ENCODE results near the gene CNOT10. TPM values are rescaled to one million over a fixed set of nuclear protein-coding genes. Genes with fewer than 3 reads are reported as not detected.
"Not testable (repeated sequence)": the region's sequence is repeated elsewhere in the genome, so short reads cannot be mapped to it uniquely, and the experiment has no call there.

Gene CNOT10
- total and polyA plus RNA-seq, 8 donors, result 11.1 to 23.0 (median 14.4) TPM

GRCh38 chr3:32662647-32663046, 22.3 kb upstream of the CNOT10 start:
- H3K27me3 ChIP-seq, result no peaks in the 10 kb centered on the region
- no peaks in the 10 kb centered on the region for H3K9me3 ChIP-seq
- ATAC-seq (peak in 1 of 4 donors; percentile 21), FAIRE-seq (no peak), DNase-seq (no peak)
- TF ChIP-seq CTCF (IDR thresholded peaks at IDR 0.05), result no peak
- H3K4me1 ChIP-seq, result no peaks in the 10 kb centered on the region
- H3K4me3 ChIP-seq, result no peak overlapping the region
- intact Hi-C loops (cut with DNase I), result no loop called here
- H3K36me3 ChIP-seq, result no peaks in the 10 kb centered on the region
- H3K27ac ChIP-seq, result no peak overlapping the region

DNA sequence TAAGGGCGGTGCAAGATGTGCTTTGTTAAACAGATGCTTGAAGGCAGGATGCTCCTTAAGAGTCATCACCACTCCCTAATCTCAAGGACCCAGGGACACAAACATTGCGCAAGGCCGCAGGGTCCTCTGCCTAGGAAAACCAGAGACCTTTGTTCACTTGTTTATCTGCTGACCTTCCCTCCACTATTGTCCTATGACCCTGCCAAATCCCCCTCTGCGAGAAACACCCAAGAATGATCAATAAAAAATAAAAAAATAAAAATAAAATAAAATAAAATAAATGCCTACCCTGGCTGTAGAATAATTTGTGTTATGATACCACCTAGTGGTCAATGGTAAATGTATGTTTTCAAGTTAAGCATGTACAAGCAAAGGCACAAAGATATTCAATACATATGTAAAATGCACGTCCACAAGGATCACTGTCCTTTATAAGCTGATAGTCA, 20.3 kb upstream of the CNOT10 start:
- peak; percentile 56 to 84 (median 79) for ATAC-seq
- intact Hi-C loops (cut with DNase I), result loop anchor here in 2 of 3 donors (5.0 kb wide), 2 partner anchors 152 to 157 kb away; no protein-coding TSS in a partner anchor
- TF ChIP-seq CTCF (IDR thresholded peaks at IDR 0.05), result peak in 3 of 4 donors; percentile 29 to 45 (median 37)
- H3K9me3 ChIP-seq, H3K27me3 ChIP-seq, DNase-seq, H3K36me3 ChIP-seq, H3K4me3 ChIP-seq, H3K4me1 ChIP-seq, H3K27ac ChIP-seq: not testable (repeated sequence)
- WGBS, 2 donors, result 43 to 46% methylated on average over 5 of the region's 5 CpGs
- peak; percentile 90 for FAIRE-seq

GRCh38 chr3:32667072-32667582, 17.9 kb upstream of the CNOT10 start:
- 70 to 86% methylated on average over 3 of the region's 3 CpGs for WGBS, 2 donors
- no peak for TF ChIP-seq CTCF (IDR thresholded peaks at IDR 0.05)
- DNase-seq, result no peak
- H3K4me3 ChIP-seq, result no peak overlapping the region
- no peaks in the 10 kb centered on the region for H3K4me1 ChIP-seq
- no peaks in the 10 kb centered on the region for H3K9me3 ChIP-seq
- ATAC-seq, result no peak
- FAIRE-seq, result no peak
- no peaks in the 10 kb centered on the region for H3K36me3 ChIP-seq
- H3K27me3 ChIP-seq, result no peaks in the 10 kb centered on the region
- no peak overlapping the region for H3K27ac ChIP-seq
- intact Hi-C loops (cut with DNase I), result loop anchor here in 2 of 3 donors (5.0 kb wide), 2 partner anchors 155 to 160 kb away; no protein-coding TSS in a partner anchor

DNA sequence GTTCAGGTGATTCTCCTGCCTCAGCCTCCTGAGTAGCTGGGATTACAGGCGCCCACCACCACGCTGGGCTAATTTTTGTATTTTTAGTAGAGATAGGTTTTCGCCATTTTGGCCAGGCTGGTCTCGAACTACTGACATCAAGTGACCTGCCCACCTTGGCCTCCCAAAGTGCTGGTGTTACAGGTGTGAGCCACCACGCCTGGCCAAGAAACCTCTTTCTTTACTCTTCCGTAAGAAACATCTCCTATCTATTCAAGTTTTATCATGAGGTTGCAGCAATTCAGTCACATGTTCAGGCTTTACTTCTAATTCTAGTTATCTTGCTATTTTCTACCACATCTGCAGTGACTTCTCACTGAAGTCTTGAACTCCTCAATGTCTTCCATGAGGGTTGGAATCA, 15.8 kb upstream of the CNOT10 start:
- H3K27ac ChIP-seq, H3K36me3 ChIP-seq, DNase-seq, H3K27me3 ChIP-seq, H3K9me3 ChIP-seq, ATAC-seq, H3K4me1 ChIP-seq, H3K4me3 ChIP-seq, FAIRE-seq: not testable (repeated sequence)
- 75 to 86% methylated on average over 6 of the region's 6 CpGs for WGBS, 2 donors
- intact Hi-C loops (cut with DNase I), result loop anchor here in 2 of 3 donors (5.0 kb wide), 2 partner anchors 157 to 162 kb away; no protein-coding TSS in a partner anchor

DNA sequence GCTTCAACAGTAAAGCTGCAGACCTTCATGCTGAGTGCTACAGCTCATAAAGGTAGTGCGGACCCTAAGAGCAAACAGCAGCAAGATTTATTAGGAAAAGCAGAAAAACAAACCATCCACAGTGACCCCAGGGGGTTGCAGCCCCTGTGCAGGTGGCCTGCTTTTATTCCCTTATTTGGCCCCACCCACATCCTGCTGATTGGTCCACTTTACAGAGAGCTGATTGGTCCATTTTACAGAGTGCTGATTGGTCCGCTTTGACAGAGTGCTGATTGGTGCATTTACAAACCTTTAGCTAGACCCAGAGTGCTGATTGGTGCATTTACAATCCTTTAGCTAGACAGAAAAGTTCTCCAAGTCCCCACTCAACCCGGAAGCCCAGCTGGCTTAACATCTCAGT, 11.3 kb upstream of the CNOT10 start:
- intact Hi-C loops (cut with DNase I), result not testable (repeated sequence)

GRCh38 chr3:32675164-32675563, 9.8 kb upstream of the CNOT10 start:
- Histone ChIP-seq H3K9me3 (no peaks in the 10 kb centered on the region), H3K4me3 (no peak overlapping the region), H3K27ac (no peak overlapping the region), H3K4me1 (no peaks in the 10 kb centered on the region), H3K27me3 (no peaks in the 10 kb centered on the region), H3K36me3 (no peaks in the 10 kb centered on the region)
- no peak for FAIRE-seq
- TF ChIP-seq CTCF (IDR thresholded peaks at IDR 0.05), result no peak
- ATAC-seq, result no peak
- intact Hi-C loops (cut with DNase I), result no loop called here
- WGBS, 2 donors, result 84 to 95% methylated on average over 2 of the region's 2 CpGs
- DNase-seq, result no peak

More for the DNA sequence above, 11.3 kb upstream of the CNOT10 start:
- H3K27ac ChIP-seq, H3K4me3 ChIP-seq, H3K9me3 ChIP-seq, ATAC-seq, FAIRE-seq, H3K27me3 ChIP-seq, DNase-seq, H3K4me1 ChIP-seq, H3K36me3 ChIP-seq: not testable (repeated sequence)
- WGBS, 2 donors, result 79 to 91% methylated on average over 3 of the region's 3 CpGs
